GM12878 (cell line): Measurements from ENCODE around the gene KICS2. TPM values are rescaled to one million over a fixed set of nuclear protein-coding genes. Genes with fewer than 3 reads are reported as not detected.

Experiments used
- EED ChIP-seq: sonication (generic); IDR thresholded peaks from 2 replicates; pipeline ENCODE4 v1.6.1; 2016; ENCODE audit warnings: antibody characterized with exemption, low read depth
- ETV6 ChIP-seq, 2 experiments: fragments of 450-650 bp in 1 of 2; IDR thresholded peaks in 1 of 2; conservative IDR thresholded peaks in 1 of 2; 2 replicates each; pipeline ENCODE4 v1.6.1; 2014; ENCODE audit warnings: antibody characterized with exemption in 1 of 2, borderline replicate concordance in 1 of 2, low read depth in 1 of 2, mild to moderate bottlenecking in 1 of 2, moderate library complexity in 1 of 2
- GABPA ChIP-seq: IDR thresholded peaks from 2 replicates; pipeline ENCODE4 v1.6.1; 2014; ENCODE audit warnings: antibody characterized with exemption, low read depth, mild to moderate bottlenecking, inconsistent platforms
- IKZF2 ChIP-seq, 2 experiments: fragments of 450-650 bp; IDR thresholded peaks; 2 replicates each; pipeline ENCODE4 v1.6.1; 2017; ENCODE audit warnings: mild to moderate bottlenecking in 2 of 2, moderate library complexity in 2 of 2
- POLR2AphosphoS2 ChIP-seq: IDR thresholded peaks from 2 replicates; pipeline ENCODE4 v1.6.1; 2011; ENCODE audit warnings: low read depth, mild to moderate bottlenecking, low read length, improper control_type of control experiment, moderate library complexity
- POLR2AphosphoS5 ChIP-seq: IDR thresholded peaks from 2 replicates; pipeline ENCODE4 v1.6.1; 2011; ENCODE audit warnings: mild to moderate bottlenecking, low read length, inconsistent platforms
- polyA plus RNA-seq, 11 experiments: library from polyadenylated mRNA; depleted of rRNA in 4 of 11; unstranded in 6 of 11; stranded (reverse) in 5 of 11; fragments of >200 nt; fragmentation: Nextera tagmentation in 4 of 11; fragmentation: Illumina TruSeq in 1 of 11; extraction: Ambion mirVana in 4 of 11; extraction: Trizol in 1 of 11; gene quantifications; 1 replicate in 1 of 11; 2 replicates in 10 of 11; pipeline versions ENCODE4 v1.2.1 to v1.2.3, GENCODE V29; 2011 to 2016; ENCODE audit warnings: inconsistent platforms in 2 of 11, missing spikeins in 2 of 11, low read depth in 1 of 11
- total RNA-seq, 4 experiments: library from RNA; depleted of rRNA in 3 of 4; stranded (reverse); fragments of >200 nt in 3 of 4; fragmentation: Illumina TruSeq in 1 of 4; extraction: Trizol in 1 of 4; gene quantifications; 2 replicates each; pipeline versions ENCODE4 v1.2.1 to v1.2.3, GENCODE V29; 2013 to 2021
- TF ChIP-seq, protein P1 (sequence below): fragments of 450-650 bp; IDR thresholded peaks from 2 replicates; pipeline ENCODE4 v1.6.1; 2016; ENCODE audit warnings: mild to moderate bottlenecking
- TF ChIP-seq, protein P2 (sequence below): IDR thresholded peaks from 2 replicates; pipeline ENCODE4 v1.6.1; 2011; ENCODE audit warnings: borderline replicate concordance, low read depth, mild to moderate bottlenecking, moderate library complexity, mixed read lengths, low read length; ENCODE audit not compliant: insufficient read depth; ENCODE audit errors: extremely low read length
- TF ChIP-seq, protein P3 (sequence below): fragments of 150-350 bp; IDR thresholded peaks from 2 replicates; pipeline ENCODE4 v1.6.1; 2014; ENCODE audit warnings: mild to moderate bottlenecking, low read depth, low read length
- TF ChIP-seq, protein P4 (sequence below): IDR thresholded peaks from 2 replicates; pipeline ENCODE4 v1.6.1; 2012; ENCODE audit warnings: improper control_type of control experiment, low read depth, low read length; ENCODE audit not compliant: insufficient replicate concordance

The KICS2 gene
- total and polyA plus RNA-seq, 10 of the 15 experiments (the other 5 are each of a cell fraction or from before 2014, with no cell fraction given): 3.9 to 13.1 (median 9.5) TPM

DNA sequence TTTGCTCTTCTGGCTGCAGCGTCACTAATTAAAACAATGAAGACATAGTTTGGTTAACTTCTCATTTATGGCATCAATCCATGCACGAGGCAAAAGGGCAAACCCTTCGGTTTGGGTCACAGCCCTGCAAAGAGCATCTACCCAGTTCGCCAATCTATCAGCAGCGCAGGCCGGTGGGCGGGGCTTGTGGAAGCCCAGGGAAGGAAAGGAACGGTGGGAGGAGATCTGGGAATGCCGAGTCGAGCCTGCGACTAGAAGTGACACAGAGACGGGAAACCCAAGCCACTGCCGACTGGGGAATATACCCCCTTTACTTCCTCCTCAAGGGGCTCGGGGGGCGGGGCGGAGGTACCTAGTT is 466 bp downstream of the KICS2 start (continued):
- TF ChIP-seq, protein P1, sequence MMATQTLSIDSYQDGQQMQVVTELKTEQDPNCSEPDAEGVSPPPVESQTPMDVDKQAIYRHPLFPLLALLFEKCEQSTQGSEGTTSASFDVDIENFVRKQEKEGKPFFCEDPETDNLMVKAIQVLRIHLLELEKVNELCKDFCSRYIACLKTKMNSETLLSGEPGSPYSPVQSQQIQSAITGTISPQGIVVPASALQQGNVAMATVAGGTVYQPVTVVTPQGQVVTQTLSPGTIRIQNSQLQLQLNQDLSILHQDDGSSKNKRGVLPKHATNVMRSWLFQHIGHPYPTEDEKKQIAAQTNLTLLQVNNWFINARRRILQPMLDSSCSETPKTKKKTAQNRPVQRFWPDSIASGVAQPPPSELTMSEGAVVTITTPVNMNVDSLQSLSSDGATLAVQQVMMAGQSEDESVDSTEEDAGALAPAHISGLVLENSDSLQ: no peak
- TF ChIP-seq, protein P2, sequence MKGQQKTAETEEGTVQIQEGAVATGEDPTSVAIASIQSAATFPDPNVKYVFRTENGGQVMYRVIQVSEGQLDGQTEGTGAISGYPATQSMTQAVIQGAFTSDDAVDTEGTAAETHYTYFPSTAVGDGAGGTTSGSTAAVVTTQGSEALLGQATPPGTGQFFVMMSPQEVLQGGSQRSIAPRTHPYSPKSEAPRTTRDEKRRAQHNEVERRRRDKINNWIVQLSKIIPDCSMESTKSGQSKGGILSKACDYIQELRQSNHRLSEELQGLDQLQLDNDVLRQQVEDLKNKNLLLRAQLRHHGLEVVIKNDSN: no peak
- TF ChIP-seq EED (peak; percentile 32; the same call in 1 of the 2 replicates), ETV6 (conservative IDR thresholded peaks at IDR 0.05 in 1 of 2, IDR thresholded peaks at IDR 0.05 in 1 of 2; ENCODE audit: borderline replicate concordance in 1 of 2, low read depth in 1 of 2) (no peak), POLR2AphosphoS5 (no peak; the same call in 1 of the 2 replicates), GABPA (no peak), POLR2AphosphoS2 (no peak), IKZF2 (IDR thresholded peaks at IDR 0.05) (peak in 1 of 2 experiments; percentile 53)
- TF ChIP-seq, protein P3, sequence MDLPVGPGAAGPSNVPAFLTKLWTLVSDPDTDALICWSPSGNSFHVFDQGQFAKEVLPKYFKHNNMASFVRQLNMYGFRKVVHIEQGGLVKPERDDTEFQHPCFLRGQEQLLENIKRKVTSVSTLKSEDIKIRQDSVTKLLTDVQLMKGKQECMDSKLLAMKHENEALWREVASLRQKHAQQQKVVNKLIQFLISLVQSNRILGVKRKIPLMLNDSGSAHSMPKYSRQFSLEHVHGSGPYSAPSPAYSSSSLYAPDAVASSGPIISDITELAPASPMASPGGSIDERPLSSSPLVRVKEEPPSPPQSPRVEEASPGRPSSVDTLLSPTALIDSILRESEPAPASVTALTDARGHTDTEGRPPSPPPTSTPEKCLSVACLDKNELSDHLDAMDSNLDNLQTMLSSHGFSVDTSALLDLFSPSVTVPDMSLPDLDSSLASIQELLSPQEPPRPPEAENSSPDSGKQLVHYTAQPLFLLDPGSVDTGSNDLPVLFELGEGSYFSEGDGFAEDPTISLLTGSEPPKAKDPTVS: no peak
- TF ChIP-seq, protein P4, sequence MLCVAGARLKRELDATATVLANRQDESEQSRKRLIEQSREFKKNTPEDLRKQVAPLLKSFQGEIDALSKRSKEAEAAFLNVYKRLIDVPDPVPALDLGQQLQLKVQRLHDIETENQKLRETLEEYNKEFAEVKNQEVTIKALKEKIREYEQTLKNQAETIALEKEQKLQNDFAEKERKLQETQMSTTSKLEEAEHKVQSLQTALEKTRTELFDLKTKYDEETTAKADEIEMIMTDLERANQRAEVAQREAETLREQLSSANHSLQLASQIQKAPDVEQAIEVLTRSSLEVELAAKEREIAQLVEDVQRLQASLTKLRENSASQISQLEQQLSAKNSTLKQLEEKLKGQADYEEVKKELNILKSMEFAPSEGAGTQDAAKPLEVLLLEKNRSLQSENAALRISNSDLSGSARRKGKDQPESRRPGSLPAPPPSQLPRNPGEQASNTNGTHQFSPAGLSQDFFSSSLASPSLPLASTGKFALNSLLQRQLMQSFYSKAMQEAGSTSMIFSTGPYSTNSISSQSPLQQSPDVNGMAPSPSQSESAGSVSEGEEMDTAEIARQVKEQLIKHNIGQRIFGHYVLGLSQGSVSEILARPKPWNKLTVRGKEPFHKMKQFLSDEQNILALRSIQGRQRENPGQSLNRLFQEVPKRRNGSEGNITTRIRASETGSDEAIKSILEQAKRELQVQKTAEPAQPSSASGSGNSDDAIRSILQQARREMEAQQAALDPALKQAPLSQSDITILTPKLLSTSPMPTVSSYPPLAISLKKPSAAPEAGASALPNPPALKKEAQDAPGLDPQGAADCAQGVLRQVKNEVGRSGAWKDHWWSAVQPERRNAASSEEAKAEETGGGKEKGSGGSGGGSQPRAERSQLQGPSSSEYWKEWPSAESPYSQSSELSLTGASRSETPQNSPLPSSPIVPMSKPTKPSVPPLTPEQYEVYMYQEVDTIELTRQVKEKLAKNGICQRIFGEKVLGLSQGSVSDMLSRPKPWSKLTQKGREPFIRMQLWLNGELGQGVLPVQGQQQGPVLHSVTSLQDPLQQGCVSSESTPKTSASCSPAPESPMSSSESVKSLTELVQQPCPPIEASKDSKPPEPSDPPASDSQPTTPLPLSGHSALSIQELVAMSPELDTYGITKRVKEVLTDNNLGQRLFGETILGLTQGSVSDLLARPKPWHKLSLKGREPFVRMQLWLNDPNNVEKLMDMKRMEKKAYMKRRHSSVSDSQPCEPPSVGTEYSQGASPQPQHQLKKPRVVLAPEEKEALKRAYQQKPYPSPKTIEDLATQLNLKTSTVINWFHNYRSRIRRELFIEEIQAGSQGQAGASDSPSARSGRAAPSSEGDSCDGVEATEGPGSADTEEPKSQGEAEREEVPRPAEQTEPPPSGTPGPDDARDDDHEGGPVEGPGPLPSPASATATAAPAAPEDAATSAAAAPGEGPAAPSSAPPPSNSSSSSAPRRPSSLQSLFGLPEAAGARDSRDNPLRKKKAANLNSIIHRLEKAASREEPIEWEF: no peak
